Hepatocyte (in vitro differentiated cells): ENCODE data around the gene DTNBP1.

Source experiments
- EZH2phosphoT487 ChIP-seq: fragments of 200-600 bp; sonication (generic); IDR thresholded peaks from one replicate; pipeline ENCODE4 v1.6.1; 2018; ENCODE audit warnings: antibody characterized with exemption, mild to moderate bottlenecking, low read depth, moderate library complexity; ENCODE audit not compliant: unreplicated experiment, severe bottlenecking
- TF ChIP-seq, protein P1 (sequence below): fragments of 200-600 bp; sonication (generic); IDR thresholded peaks from 2 replicates; pipeline ENCODE4 v1.5.1; 2016; ENCODE audit warnings: antibody characterized with exemption, mild to moderate bottlenecking; ENCODE audit not compliant: poor library complexity

GRCh38 chr6:15509335-15509933 lies 153.4 kb downstream of the DTNBP1 start:
- TF ChIP-seq, protein P1, sequence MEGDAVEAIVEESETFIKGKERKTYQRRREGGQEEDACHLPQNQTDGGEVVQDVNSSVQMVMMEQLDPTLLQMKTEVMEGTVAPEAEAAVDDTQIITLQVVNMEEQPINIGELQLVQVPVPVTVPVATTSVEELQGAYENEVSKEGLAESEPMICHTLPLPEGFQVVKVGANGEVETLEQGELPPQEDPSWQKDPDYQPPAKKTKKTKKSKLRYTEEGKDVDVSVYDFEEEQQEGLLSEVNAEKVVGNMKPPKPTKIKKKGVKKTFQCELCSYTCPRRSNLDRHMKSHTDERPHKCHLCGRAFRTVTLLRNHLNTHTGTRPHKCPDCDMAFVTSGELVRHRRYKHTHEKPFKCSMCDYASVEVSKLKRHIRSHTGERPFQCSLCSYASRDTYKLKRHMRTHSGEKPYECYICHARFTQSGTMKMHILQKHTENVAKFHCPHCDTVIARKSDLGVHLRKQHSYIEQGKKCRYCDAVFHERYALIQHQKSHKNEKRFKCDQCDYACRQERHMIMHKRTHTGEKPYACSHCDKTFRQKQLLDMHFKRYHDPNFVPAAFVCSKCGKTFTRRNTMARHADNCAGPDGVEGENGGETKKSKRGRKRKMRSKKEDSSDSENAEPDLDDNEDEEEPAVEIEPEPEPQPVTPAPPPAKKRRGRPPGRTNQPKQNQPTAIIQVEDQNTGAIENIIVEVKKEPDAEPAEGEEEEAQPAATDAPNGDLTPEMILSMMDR = no peak
- TF ChIP-seq EZH2phosphoT487 = no peak
